NCI-H748 (cell line): ENCODE measurements around the gene NELFB.

Source experiments
- DNase-seq: peaks from one replicate; lab custom pipeline; 2025; ENCODE audit not compliant: unreplicated experiment; lab: John Stamatoyannopoulos, UW

The NELFB gene

DNA sequence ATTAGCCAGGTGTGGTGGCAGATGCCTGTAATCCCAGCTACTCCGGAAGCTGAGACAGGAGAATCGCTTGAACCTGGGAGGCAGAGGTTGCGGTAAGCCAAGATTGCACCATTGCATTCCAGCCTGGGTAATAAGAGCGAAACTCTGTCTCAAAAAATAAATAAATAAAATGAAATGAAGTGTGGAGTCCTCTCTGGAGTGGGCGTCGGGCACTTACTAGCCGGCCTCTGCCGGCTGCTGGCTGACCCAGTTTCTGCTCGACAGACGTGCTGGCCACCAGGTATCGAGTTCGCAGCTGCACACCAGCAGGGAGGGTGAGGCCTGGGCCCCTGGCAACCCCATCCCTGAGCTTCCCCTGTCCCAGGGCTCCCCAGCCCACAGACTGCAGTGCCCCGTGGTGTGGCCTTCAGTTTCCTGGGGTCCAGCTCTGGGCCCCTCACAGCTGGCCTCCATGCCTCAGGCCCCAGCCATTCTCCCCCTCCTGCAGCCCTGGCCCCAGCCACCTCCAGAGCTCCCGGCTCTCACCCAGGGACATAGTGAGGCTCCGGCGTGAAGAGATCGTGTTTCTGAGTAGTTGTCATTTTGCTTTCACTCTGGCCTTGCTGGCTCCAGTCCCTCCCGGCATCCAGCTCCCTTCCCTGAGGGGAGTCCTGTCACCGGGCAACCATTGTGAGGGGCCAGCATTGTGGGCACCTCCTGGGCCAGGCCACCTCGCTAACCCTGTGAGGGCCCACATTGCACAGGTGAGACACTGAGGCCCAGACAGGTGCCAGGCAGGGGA is 7.8 kb upstream of the NELFB start:
- DNase-seq = no peak

GRCh38 chr9:137247916-137248175 is 7.3 kb upstream of the NELFB start:
- no peak for DNase-seq

GRCh38 chr9:137250329-137251193 is 4.6 kb upstream of the NELFB start:
- DNase-seq = no peak

GRCh38 chr9:137251194-137251461 is 4.0 kb upstream of the NELFB start, which contains the start of gene STPG3:
Gene STPG3 (plus strand): TSS chr9:137251286. CDS start chr9:137251287, 1 bp downstream.
- DNase-seq = no peak

- no peak for DNase-seq
These were observed 3.4 kb upstream of the NELFB start for GRCh38 chr9:137251490-137252268.

DNA sequence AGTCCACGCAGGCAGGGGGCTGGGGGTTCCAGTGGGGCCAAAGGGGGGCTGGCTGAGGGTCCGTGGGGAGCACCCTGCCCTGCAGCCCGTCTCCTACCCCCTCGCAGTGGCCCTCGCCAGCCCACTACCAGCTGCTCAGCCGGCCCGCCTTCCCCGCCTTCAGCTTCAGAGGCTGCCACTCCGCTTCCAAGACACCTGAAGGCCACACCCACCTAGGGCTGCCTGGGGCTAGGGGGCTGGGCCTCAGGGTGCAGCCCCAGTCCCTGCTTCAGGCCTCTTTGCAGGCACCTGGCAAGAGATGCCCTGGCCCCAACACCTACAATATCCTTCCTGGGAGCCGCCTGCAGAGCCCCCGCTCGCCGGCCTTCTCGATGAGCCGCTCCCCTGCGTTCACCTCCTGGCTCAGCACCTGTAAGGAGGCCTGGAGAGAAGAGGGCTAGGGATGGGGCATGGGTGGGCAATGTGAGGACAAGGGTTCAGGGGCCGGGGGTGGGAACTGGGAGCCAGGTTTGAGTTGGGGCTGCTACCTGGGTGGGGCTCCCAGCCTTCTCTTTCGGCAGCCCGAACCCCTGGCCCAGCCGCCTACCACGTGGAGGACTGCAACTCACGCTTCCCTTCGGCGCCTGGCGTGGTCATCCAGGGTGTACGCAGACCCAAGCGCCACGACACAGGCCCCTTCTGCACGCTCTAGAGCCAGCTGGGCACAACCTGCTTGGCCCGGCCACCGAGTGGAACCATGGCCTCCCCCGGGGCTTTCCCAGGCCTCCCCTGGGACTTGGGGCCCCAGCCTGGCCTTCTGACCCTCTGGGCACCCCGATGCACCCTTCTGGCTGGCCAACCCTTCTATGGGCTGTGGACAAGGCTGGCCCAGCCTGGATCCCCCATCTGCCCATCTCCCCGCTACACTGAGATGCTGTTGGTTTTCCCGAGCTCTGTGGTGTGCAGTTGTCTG is 2.3 kb upstream of the NELFB start:
- peak; percentile 46 for DNase-seq

DNA sequence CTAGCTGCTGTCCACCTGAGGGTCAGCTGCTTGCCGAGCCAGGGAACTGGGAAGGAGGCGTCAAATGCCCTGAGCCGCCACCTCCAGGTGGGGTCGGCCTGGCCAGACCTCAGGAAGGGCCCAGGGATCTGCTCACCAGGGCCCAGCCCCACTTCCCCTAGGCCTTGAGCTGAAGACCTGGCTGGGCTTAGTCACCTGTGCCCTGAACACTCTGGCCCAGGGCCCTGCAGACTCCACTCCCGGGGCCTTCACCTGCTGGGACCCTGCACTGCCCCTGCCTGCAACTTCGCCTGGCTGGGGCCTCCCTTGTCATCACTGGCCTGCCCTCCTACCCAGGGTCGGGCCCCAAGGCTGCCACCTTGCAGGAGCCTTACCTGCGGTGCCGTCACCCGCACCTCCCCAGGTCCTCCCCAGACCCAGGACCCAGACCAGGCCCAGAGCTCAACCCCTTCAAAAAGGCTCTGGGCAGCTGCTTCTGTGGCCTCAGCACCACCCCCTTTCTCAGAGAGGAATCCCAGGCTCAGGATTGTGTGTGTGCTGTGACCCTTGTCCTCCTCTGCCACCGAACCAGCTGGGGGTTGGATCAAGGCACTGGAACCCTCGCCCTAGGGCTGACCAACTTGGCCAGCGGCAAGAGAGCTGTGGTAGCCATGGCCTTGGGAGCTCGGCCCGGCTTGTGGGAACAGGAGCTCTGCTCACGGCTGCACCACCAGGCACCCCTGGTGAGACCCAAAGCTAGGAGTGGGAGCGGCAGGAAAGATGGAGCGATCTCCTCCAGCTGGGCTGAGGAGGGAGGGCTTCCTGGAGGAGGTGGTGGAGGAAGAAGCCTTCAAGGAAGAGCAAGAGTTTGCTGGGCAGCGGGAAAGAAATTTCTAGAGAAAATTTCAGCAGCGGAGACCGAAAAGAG is 1.2 kb upstream of the NELFB start:
- no peak for DNase-seq

- peak; percentile 77 for DNase-seq
These were observed 454 bp downstream of the NELFB start for GRCh38 chr9:137255448-137256114.

DNA sequence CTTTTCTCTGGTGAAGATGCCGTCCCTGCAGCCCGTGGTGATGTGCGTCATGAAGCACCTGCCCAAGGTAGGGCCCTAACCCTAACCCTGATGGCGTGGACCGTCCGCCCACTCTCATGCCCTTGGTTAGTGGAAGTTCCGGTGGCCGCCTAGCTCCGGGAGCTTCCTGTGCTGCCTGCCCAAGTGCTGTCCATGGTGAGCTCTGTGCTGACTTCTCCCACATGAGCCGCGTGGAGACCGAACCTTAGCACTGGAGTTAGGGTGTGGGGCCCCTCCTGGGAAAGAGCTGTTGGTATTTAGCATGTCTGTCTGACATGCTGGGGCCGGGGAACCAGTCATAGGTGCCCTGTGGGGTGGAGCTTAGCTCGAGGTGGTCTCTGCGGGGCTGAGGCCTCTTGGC is 1.2 kb downstream of the NELFB start:
- no peak for DNase-seq

DNA sequence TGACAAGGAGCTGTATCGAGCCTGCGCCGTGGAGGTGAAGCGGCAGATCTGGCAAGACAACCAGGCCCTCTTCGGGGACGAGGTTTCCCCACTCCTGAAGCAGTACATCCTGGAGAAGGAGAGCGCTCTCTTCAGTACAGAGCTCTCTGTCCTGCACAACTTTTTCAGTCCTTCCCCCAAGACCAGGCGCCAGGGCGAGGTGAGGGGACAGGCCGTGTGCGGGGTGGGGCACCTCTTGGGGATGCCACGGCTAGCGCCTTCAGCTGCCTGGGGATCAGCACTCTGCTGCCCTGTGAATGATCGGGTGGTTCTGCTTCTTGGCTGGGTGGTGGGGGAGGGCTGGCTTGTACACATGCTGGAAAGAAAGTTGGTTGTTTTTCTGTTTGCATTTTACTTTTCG is 1.7 kb downstream of the NELFB start:
- DNase-seq = no peak

DNA sequence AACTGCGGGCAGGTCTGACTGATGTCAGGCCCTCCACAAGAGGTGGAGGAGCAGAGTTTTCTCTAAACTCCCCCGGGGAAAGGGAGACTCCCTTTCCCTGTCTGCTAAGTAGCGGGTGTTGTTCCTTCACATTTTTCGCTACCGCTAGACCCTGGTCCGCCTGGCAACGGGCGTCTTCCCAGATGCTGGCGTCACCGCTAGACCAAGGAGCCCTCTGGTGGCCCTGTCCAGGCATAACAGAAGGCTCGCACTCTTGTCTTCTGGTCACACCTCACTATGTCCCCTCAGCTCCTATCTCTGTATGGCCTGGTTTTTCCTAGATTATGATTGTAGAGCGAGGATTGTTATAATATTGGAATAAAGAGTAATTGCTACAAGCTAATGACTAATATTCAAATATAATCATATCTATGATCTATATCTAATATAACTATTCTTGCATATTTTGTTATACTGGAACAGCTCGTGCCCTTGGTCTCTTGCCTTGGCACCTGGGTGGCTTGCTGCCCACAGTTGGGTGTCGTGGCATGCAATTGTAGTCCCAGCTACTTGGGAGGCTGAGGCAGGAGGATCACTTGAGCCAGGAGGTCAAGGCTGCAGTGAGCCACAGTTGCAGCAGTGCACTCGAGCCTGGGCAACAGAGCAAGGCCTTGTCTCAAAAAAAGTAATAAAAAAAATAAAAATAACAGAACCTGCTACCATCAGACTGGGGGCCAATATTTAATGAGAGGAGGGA is 7.2 kb downstream of the NELFB start:
- peak; percentile 35 for DNase-seq

DNA sequence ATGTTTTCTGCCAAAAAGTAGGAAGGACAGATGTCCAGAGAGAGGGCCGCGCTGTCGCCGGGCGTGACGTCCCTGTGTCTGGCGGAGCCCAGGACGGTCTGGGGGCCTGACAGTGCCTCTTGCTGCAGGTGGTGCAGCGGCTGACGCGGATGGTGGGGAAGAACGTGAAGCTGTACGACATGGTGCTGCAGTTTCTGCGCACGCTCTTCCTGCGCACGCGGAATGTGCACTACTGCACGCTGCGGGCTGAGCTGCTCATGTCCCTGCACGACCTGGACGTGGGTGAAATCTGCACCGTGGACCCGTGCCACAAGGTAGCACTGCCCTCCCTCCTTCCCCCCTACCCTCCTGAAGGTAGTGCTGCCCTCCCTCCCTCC is 7.8 kb downstream of the NELFB start:
- no peak for DNase-seq

DNA sequence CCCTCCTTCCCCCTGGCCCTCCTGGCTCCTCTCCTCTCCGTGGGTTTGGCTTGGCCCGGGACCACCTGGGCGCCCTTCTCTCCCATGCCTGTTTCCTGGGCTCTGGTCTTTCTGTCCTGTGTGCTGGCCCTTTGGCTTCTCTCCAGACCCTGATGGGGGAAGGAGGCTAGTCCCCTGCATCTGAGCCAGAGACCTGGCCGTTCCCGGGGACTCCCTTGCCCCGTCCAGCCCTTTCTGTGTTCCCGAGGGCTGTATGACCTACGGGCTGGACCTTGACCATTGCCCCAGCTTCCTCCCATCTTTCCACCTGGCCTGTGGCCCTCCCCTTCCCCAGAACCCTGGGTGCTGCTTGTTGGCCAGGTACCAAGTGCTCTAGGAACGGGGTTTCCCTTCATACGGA is 8.4 kb downstream of the NELFB start:
- no peak for DNase-seq

- DNase-seq = no peak
These were observed 8.9 kb downstream of the NELFB start for GRCh38 chr9:137264067-137264466.

DNA sequence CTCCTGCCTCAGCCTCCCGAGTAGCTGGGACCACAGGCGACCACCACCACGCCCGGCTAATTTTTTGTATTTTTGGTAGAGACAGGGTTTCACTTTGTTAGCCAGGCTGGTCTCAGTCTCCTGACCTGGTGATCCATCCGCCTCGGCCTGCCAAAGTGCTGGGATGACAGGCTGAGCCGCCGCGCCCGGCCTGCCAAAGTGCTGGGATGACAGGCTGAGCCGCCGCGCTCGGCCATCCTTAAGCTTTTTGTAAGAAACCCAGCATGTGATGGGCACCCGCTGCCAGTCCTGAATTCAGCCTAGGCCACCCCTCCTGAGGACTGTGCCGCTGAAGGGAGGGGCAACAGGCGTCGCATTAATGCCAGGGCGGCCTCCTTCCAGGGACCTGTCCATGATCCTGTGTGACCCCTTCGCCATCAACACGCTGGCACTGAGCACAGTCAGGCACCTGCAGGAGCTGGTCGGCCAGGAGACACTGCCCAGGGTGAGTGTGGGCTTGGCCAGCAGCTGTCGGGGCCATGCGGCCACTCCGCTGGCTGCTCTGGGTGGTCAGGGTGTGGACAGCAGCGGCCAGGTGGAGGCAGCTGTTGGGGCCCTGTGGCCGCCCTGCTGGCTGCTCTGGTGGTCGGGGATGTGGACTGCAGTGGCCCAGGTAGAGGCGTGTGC is 10.5 kb downstream of the NELFB start:
- DNase-seq = no peak

DNA sequence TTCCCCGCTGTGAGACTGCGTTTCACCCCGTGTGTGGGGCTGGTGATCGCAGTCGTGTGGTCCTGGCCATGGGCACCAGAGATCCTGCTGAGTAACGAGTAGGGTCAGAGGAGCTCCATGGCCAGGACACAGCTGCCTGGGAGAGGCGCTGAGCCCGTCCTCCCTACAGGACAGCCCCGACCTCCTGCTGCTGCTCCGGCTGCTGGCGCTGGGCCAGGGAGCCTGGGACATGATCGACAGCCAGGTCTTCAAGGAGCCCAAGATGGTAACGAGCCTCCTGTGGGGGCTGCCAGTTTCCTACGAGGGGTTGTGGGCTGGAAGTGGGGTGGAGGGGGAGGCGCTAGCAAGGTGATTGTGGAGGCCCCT is 11.0 kb downstream of the NELFB start:
- DNase-seq = no peak

DNA sequence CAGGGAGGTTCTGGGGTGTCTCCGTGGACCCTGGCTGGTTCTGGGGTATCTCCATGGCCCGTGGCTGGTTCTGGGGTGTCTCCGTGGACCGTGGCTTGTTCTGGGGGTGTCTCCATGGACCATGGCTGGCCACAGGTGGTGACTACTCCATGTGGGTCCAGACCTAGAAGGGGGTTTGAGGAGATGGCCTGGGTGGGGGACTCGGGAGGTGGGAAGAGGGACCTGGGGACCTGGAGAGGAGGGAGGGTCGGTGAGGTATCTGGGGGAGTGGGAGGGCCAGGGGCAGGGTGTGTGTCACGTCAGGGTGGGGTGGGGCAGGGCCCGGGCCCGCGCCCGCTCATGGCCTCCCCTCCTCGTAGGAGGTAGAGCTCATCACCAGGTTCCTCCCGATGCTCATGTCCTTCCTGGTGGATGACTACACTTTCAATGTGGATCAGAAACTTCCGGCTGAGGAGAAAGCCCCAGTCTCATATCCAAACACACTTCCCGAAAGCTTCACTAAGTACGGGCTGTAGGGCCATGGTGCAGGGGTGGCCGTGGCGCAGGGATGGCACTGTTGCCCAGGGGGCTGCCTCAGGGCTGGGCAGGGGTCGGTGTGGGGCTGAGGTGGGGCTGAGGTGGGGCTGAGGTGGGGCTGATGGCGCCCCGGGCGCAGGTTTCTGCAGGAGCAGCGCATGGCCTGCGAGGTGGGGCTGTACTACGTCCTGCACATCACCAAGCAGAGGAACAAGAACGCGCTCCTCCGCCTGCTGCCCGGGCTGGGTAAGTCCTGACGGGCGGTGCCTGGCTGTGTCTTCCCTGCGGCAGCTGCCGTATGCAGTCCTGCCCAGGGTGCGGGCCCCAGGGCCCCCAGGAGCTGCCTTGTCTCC is 11.7 kb downstream of the NELFB start:
- DNase-seq = no peak
